ENCODE data around the gene SRSF11.

SRSF11 gene

GRCh38 chr1:70224954-70225353, 3.8 kb downstream of the SRSF11 start:
- no peak for FAIRE-seq

DNA sequence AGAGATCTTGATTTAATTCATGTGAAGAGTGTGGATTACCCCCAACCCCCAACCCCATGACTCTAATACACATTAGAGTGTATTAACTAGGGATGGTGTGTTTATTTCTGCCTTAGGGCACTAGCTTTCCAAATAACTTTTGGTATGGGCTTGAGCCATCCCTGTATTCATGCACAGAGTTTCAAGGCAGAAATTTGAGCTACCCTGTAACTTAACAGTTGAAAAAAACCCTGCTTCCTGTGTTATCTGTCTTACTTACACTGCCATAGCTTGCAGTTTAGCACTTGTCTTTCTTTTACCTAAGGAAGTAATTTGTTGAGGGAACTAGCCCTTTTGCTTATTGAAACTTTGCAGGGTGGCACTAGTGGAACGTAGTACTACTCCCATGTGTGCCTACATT, 6.3 kb downstream of the SRSF11 start:
- no peak for FAIRE-seq

DNA sequence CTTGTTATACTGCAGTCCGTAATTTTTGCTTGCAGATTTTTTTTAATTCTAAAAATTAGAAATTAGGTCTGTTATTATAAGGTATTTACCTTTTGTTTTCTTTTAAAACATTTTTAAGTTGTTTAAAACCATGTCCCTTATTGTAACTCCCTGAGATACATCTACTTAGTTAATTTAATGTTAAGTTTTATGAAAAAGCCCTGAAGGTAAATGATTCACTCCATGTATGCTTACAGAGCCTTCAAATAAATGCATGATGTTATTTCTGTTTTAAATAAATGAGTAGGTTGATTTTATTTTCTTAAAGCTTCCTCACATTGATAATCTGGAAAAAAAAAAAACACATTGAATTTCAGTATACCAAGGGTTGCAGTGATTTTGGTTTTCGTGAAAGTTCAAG, 7.5 kb downstream of the SRSF11 start:
- FAIRE-seq, result no peak

DNA sequence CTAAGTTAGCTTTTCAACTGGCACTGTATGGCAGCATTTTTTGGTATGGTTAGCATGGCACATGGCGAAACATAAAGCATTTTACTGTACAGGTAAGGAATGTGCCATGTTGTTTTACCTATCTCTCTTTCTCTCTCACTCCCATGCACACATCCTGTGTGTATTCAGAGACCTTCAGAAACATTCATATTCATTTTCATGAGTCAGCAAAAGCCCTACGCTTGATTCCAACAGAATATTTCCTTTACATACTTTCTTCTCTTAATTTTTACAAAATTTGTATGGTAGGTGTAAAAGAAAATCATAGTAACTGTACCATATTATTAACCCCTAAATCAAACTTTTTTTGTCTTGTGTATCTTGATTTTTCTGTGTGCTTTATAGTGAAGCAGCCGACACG, 10.3 kb downstream of the SRSF11 start:
- FAIRE-seq, result no peak

DNA sequence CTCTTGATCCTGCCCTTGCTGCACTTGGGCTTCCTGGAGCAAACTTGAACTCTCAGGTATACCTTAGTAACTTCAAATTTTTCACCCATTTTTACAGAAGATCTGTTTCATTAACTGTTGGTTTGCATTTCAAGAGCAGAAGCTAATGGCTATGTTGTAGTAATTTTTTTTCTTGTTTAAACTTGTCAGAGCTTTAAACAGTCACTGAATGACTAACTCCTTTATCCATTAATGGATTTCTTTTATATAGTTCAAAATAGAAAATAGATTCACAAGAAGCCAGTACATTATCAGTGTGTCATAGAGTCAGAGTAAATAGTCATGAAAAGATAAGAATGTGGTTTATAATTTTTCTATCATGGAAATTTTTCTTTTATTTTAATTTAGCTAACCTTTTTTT, 13.6 kb downstream of the SRSF11 start:
- FAIRE-seq, result no peak

- FAIRE-seq, result no peak
Measured at GRCh38 chr1:70239940-70240339, 18.8 kb downstream of the SRSF11 start.

GRCh38 chr1:70247122-70247521, 25.9 kb downstream of the SRSF11 start:
- no peak for FAIRE-seq

GRCh38 chr1:70247768-70248167, 26.6 kb downstream of the SRSF11 start:
- no peak for FAIRE-seq

DNA sequence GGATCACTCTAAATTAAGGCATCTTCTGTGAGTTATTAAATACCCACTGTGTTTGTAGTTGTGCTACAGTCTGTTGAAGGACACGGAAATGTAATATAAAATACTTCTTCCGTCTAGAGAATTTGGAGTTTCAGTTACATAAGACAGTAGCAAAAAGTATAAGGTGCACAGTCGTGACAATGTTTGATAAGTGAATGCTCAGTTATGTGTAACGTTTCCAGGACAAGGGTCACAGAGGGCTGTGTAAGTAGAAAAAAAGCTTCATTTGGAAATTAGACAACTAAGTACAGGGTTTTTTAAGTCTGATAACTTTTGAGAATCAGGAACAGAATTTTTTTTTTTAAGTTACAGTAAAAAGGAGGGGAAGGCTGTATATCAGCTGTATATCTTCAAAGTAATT, 27.5 kb downstream of the SRSF11 start:
- no peak for FAIRE-seq

DNA sequence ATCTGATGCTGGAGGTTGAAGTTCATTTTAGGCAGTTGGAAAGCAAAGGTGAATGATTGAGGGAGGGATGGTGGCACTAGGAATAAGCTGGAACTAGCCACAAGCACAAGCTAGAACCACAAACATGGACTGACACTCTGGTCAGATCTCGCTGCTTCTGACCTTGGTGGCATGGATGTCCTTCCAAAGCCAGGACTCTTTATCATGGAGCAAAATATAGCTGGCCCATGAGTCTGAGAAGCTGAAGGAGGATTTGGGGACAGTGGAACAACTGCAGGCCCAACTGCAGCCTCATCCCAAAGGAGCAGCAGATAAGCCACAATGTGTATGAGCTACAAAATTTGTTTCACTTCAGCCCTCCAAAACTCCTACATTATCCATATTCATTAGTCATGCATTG, 35.5 kb downstream of the SRSF11 start:
- FAIRE-seq, result no peak

GRCh38 chr1:70264839-70265238, 43.7 kb downstream of the SRSF11 start:
- FAIRE-seq, result no peak

GRCh38 chr1:70265946-70266345, 44.8 kb downstream of the SRSF11 start:
- FAIRE-seq, result no peak

- FAIRE-seq, result no peak
Measured at GRCh38 chr1:70277875-70278274, 56.7 kb downstream of the SRSF11 start.

GRCh38 chr1:70278710-70279109, 57.5 kb downstream of the SRSF11 start:
- no peak for FAIRE-seq

DNA sequence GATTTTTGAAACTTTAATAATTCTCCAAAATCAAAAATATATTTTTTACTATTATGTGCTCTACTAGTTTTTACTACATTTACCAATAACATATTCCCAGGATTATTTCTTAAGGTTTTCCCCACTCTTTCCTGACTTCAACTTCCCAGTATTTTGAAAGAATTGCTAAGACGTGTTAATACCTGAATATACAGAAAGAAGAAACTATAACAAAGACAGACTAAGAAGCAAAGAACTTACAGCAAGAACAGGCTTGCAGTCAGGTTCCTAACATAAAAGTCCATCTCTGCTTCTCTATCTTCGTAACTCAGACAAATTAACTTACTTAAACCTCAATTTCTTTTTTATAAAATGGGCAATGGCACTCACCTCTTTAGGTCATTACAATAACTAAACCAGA, 63.2 kb downstream of the SRSF11 start:
- no peak for FAIRE-seq

GRCh38 chr1:70286453-70286852, 65.3 kb downstream of the SRSF11 start:
- no peak for FAIRE-seq

DNA sequence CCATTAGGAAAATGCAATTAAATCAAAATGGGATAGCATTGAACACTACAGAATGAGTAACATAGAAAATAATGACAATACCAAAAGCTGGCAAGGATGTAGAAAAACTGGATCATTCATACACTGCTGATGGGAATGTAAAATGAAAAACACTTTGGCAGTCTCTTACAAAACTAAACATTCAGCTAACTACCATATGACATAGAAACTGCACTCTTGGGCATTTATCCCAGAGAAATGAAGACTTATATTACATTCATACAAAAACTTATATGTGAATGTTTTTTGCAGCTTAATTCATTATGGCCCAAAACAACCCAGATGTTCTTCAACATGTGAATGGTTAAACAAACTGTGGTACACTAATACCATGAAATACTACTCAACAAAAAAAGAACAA, 67.0 kb downstream of the SRSF11 start:
- no peak for FAIRE-seq

GRCh38 chr1:70290218-70290617, 69.0 kb downstream of the SRSF11 start:
- no peak for FAIRE-seq

- no peak for FAIRE-seq
Measured at GRCh38 chr1:70293186-70293843, 72.1 kb downstream of the SRSF11 start.

GRCh38 chr1:70295749-70296148, 74.6 kb downstream of the SRSF11 start:
- FAIRE-seq, result no peak

DNA sequence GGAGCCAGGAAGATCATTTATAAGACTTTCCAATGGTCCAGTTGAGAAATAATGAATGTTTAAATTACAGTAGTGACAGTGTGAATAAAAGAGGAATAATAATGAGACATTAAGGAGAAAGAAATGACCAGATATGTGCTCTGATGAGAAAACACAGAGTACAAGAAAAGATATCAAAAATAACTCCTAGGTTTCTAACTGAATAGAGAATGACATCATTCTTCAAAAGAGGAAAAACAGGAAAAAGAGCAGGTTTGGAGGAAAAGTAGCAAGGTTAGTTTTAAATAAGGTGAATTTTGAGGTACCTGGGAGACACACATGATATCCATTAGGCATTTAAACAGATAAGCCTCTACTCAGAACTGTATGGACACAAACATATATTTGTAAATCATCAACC, 78.3 kb downstream of the SRSF11 start:
- no peak for FAIRE-seq

Data from TTC549 (cell line).